Caco-2 (cell line): ENCODE data around the gene ID4. TPM values are rescaled to one million over a fixed set of nuclear protein-coding genes. Genes with fewer than 3 reads are reported as not detected.

Source experiments
- BruUV-seq: library from RNA; stranded (reverse); fragments of 400-500 nt; replicated peaks from 2 replicates; lab custom pipeline; 2021; lab: Mats Ljungman, UMichigan
- CTCF ChIA-PET: fragments of 300-600 bp; sonication (Branson Sonifier 250); formaldehyde crosslinking; loops from one replicate; lab custom pipeline; 2022; ENCODE audit warnings: antibody characterized with exemption; lab: Charles Lee
- POLR2A ChIA-PET: fragments of 300-600 bp; sonication (Branson Sonifier 250); formaldehyde crosslinking; loops from one replicate; lab custom pipeline; 2022; ENCODE audit warnings: antibody characterized with exemption; lab: Charles Lee
- DNase-seq, 2 experiments: peaks; one replicate each; pipeline versions ENCODE4 v3.0.0 to v3.0.0-alpha.2; 2020 to 2022
- H3K27me3 ChIP-seq: replicated peaks from 2 replicates; pipeline ENCODE4 v1.6.0; 2011; ENCODE audit warnings: low read length; ENCODE audit not compliant: control insufficient read depth, insufficient read depth
- H3K36me3 ChIP-seq: 2 replicates; pipeline ENCODE4 v1.5.1; 2011; ENCODE audit warnings: low read length; ENCODE audit not compliant: control insufficient read depth, insufficient read depth
- H3K4me1 ChIP-seq: fragments of 250-450 bp; sonication (Bioruptor Pico); 2 replicates; pipeline ENCODE4 v1.5.1; 2020; ENCODE audit warnings: mild to moderate bottlenecking
- H3K4me3 ChIP-seq: 2 replicates; pipeline ENCODE4 v1.5.1; 2011; ENCODE audit warnings: low read depth, mild to moderate bottlenecking, control low read depth, low read length
- H3K9me3 ChIP-seq: fragments of 250-450 bp; sonication (Bioruptor Pico); 2 replicates; pipeline ENCODE4 v1.5.1; 2020; ENCODE audit warnings: mild to moderate bottlenecking, moderate library complexity
- H3K27ac Mint-ChIP-seq: one replicate; pipeline ENCODE4 v1.8.0; 2022; ENCODE audit warnings: mixed read lengths; ENCODE audit not compliant: unreplicated experiment
- H3K27me3 Mint-ChIP-seq: one replicate; pipeline ENCODE4 v1.8.0; 2022; ENCODE audit warnings: mixed read lengths; ENCODE audit not compliant: insufficient read depth, unreplicated experiment
- H3K36me3 Mint-ChIP-seq: one replicate; pipeline ENCODE4 v1.8.0; 2022; ENCODE audit warnings: mild to moderate bottlenecking, mixed read lengths; ENCODE audit not compliant: insufficient read depth, unreplicated experiment
- H3K4me1 Mint-ChIP-seq: one replicate; pipeline ENCODE4 v1.8.0; 2022; ENCODE audit warnings: low read depth, mixed read lengths; ENCODE audit not compliant: unreplicated experiment
- H3K4me3 Mint-ChIP-seq: one replicate; pipeline ENCODE4 v1.8.0; 2022; ENCODE audit warnings: mild to moderate bottlenecking, moderate library complexity, mixed read lengths; ENCODE audit not compliant: unreplicated experiment
- H3K9me3 Mint-ChIP-seq: one replicate; pipeline ENCODE4 v1.8.0; 2022; ENCODE audit warnings: mixed read lengths; ENCODE audit not compliant: unreplicated experiment
- CTCF ChIP-seq, 2 experiments: fragments of 200-600 bp in 1 of 2; IDR thresholded peaks; 1 replicate in 1 of 2; 2 replicates in 1 of 2; pipeline versions ENCODE4 v1.5.1 to v1.8.0; 2011 to 2022; ENCODE audit warnings: antibody characterized with exemption in 1 of 2, control low read depth in 1 of 2, inconsistent platforms in 1 of 2, low read depth in 1 of 2, low read length in 1 of 2, mild to moderate bottlenecking in 1 of 2, moderate library complexity in 1 of 2; ENCODE audit not compliant: insufficient read depth in 1 of 2, severe bottlenecking in 1 of 2, unreplicated experiment in 1 of 2
- intact Hi-C: fragments of 100-400 bp; cut with micrococcal nuclease; formaldehyde crosslinking; loops from one replicate; pipeline ENCODE4 v1.10.0; 2022; ENCODE audit not compliant: unreplicated experiment
- total RNA-seq: library from RNA; stranded (reverse); gene quantifications from 2 replicates; pipeline ENCODE4 v1.2.3, GENCODE V29; 2022

The ID4 gene
- total RNA-seq, 1 experiment from 2014 or later, result not detected

- intact Hi-C loops, result loop anchor here (5.0 kb wide), 1 partner anchor 190 kb away; no protein-coding TSS in a partner anchor
- POLR2A ChIA-PET, result no interaction called here
- peaks cover 13% of the 10 kb centered on the region for H3K27me3 Mint-ChIP-seq
- no TSS peak for BruUV-seq
- H3K4me3 Mint-ChIP-seq, result no peak overlapping the region
- H3K9me3 Mint-ChIP-seq, result no peaks in the 10 kb centered on the region
- no peaks in the 10 kb centered on the region for H3K9me3 ChIP-seq
- TF ChIP-seq CTCF (IDR thresholded peaks at IDR 0.05; ENCODE audit: insufficient read depth in 1 of 2, low read depth in 1 of 2, low read length in 1 of 2, severe bottlenecking in 1 of 2, unreplicated experiment in 1 of 2), result no peak
- no peaks in the 10 kb centered on the region for H3K4me1 ChIP-seq
- DNase-seq, result no peak
- CTCF ChIA-PET, result no interaction called here
- no peak overlapping the region for H3K27ac Mint-ChIP-seq
- H3K36me3 Mint-ChIP-seq, result no peaks in the 10 kb centered on the region
- H3K36me3 ChIP-seq, result no peaks in the 10 kb centered on the region
- no peaks in the 10 kb centered on the region for H3K4me1 Mint-ChIP-seq
- no peak overlapping the region for H3K4me3 ChIP-seq
- H3K27me3 ChIP-seq, result no peaks in the 10 kb centered on the region
Observed at GRCh38 chr6:19866985-19867627, 29.9 kb downstream of the ID4 start.

- Histone ChIP-seq H3K36me3 (no peaks in the 10 kb centered on the region), H3K4me3 (no peak overlapping the region), H3K9me3 (no peaks in the 10 kb centered on the region), H3K27me3 (no peaks in the 10 kb centered on the region), H3K4me1 (no peaks in the 10 kb centered on the region)
- no TSS peak for BruUV-seq
- no peak for DNase-seq
- H3K36me3 Mint-ChIP-seq, result no peaks in the 10 kb centered on the region
- no peak for TF ChIP-seq CTCF (IDR thresholded peaks at IDR 0.05; ENCODE audit: insufficient read depth in 1 of 2, low read depth in 1 of 2, low read length in 1 of 2, severe bottlenecking in 1 of 2, unreplicated experiment in 1 of 2)
- H3K27me3 Mint-ChIP-seq, result peaks cover 13% of the 10 kb centered on the region
- ChIA-PET CTCF (no interaction called here), POLR2A (no interaction called here)
- H3K27ac Mint-ChIP-seq, result no peak overlapping the region
- no peaks in the 10 kb centered on the region for H3K9me3 Mint-ChIP-seq
- H3K4me1 Mint-ChIP-seq, result no peaks in the 10 kb centered on the region
- intact Hi-C loops, result loop anchor here (5.0 kb wide), 1 partner anchor 188 kb away; no protein-coding TSS in a partner anchor
- H3K4me3 Mint-ChIP-seq, result no peak overlapping the region
Observed at GRCh38 chr6:19869464-19869863, 32.3 kb downstream of the ID4 start.

GRCh38 chr6:19870322-19870721 lies 33.2 kb downstream of the ID4 start:
- Histone ChIP-seq H3K4me1 (no peaks in the 10 kb centered on the region), H3K27me3 (no peaks in the 10 kb centered on the region), H3K4me3 (no peak overlapping the region), H3K9me3 (no peaks in the 10 kb centered on the region), H3K36me3 (no peaks in the 10 kb centered on the region)
- H3K27me3 Mint-ChIP-seq, result peaks cover 9% of the 10 kb centered on the region
- no peak for DNase-seq
- CTCF ChIA-PET, result no interaction called here
- H3K4me1 Mint-ChIP-seq, result no peaks in the 10 kb centered on the region
- no peak overlapping the region for H3K27ac Mint-ChIP-seq
- no peak for TF ChIP-seq CTCF (IDR thresholded peaks at IDR 0.05; ENCODE audit: insufficient read depth in 1 of 2, low read depth in 1 of 2, low read length in 1 of 2, severe bottlenecking in 1 of 2, unreplicated experiment in 1 of 2)
- intact Hi-C loops, result no loop called here
- BruUV-seq, result no TSS peak
- no peak overlapping the region for H3K4me3 Mint-ChIP-seq
- no peaks in the 10 kb centered on the region for H3K36me3 Mint-ChIP-seq
- H3K9me3 Mint-ChIP-seq, result no peaks in the 10 kb centered on the region
- POLR2A ChIA-PET, result no interaction called here
